OCI-LY3 (cell line): ENCODE measurements around the gene HSPBP1.
A peak's percentile ranks its signal among the peaks of the same experiment; 100 is the strongest.
"Not testable (repeated sequence)": the region's sequence is repeated elsewhere in the genome, so short reads cannot be mapped to it uniquely, and the experiment has no call there.

Experiments used
- H2AFZ ChIP-seq: fragments of 200-600, 300-600 bp; shearing (Covaris generic); 2 replicates; pipeline ENCODE4 v1.6.0; 2014; ENCODE audit warnings: antibody characterized with exemption, low read depth, low read length
- H3K27ac ChIP-seq: fragments of 200-600, 300-600 bp; sonication (generic); 2 replicates; pipeline ENCODE4 v1.5.1; 2014; ENCODE audit warnings: mild to moderate bottlenecking, low read length, moderate library complexity, mixed read lengths
- H3K27me3 ChIP-seq: fragments of 200-600, 300-600 bp; sonication (generic); 2 replicates; pipeline ENCODE4 v1.6.1; 2014; ENCODE audit warnings: low read depth, low read length, mixed read lengths
- H3K36me3 ChIP-seq: fragments of 200-600, 300-600 bp; sonication (generic); replicated peaks from 2 replicates; pipeline ENCODE3; 2014; ENCODE audit warnings: low read depth, low read length, mixed read lengths
- H3K4me1 ChIP-seq: fragments of 300-600, 200-600 bp; sonication (generic); 2 replicates; pipeline ENCODE4 v1.6.1; 2014; ENCODE audit warnings: low read length, mixed read lengths
- H3K4me2 ChIP-seq: fragments of 200-600, 300-600 bp; sonication (generic); 2 replicates; pipeline ENCODE4 v1.6.1; 2014; ENCODE audit warnings: low read length, mixed read lengths
- H3K4me3 ChIP-seq: fragments of 300-600, 200-600 bp; sonication (generic); 2 replicates; pipeline ENCODE4 v1.5.1; 2014; ENCODE audit warnings: antibody characterized with exemption, mild to moderate bottlenecking, low read length, moderate library complexity
- H3K79me2 ChIP-seq: fragments of 300-600, 200-600 bp; shearing (Covaris generic); 2 replicates; pipeline ENCODE4 v1.6.1; 2014; ENCODE audit warnings: mild to moderate bottlenecking, low read length, mixed read lengths
- H3K9ac ChIP-seq: fragments of 300-600, 200-600 bp; shearing (Covaris generic); 2 replicates; pipeline ENCODE4 v1.6.0; 2014; ENCODE audit warnings: mild to moderate bottlenecking, low read length, moderate library complexity
- H3K9me3 ChIP-seq: fragments of 200-600, 300-600 bp; shearing (Covaris generic); 2 replicates; pipeline ENCODE4 v1.6.1; 2014; ENCODE audit warnings: low read length, mixed read lengths; ENCODE audit not compliant: insufficient read depth
- H4K20me1 ChIP-seq: fragments of 200-600, 300-600 bp; sonication (generic); 2 replicates; pipeline ENCODE4 v1.6.1; 2016; ENCODE audit warnings: low read length, mixed read lengths; ENCODE audit not compliant: insufficient read depth
- CTCF ChIP-seq: fragments of 200-600, 300-600 bp; sonication (generic); IDR thresholded peaks from 2 replicates; pipeline ENCODE4 v1.5.1; 2014; ENCODE audit warnings: antibody characterized with exemption, low read length, low read depth
- EZH2phosphoT487 ChIP-seq: fragments of 200-600 bp; shearing (Covaris generic); IDR thresholded peaks from 2 replicates; pipeline ENCODE4 v1.6.1; 2018; ENCODE audit warnings: antibody characterized with exemption, mixed run types, low read depth

Gene HSPBP1

GRCh38 chr19:55279770-55280643 lies at the start of gene HSPBP1:
Gene HSPBP1, minus strand, starts transcription at chr19:55280110. Its CDS starts 502 bp downstream, at chr19:55279608.
- Histone ChIP-seq H3K36me3 (peaks cover 15% of the 10 kb centered on the region), H3K9me3 (no peaks in the 10 kb centered on the region), H3K4me3 (peak within 1 kb of the TSS; percentile 87), H3K79me2 (peaks cover 22% of the 10 kb centered on the region), H3K9ac (peak within 1 kb of the TSS; percentile 63), H3K27me3 (no peaks in the 10 kb centered on the region), H3K4me1 (peaks cover 51% of the 10 kb centered on the region), H2AFZ (peak within 1 kb of the TSS; percentile 76), H4K20me1 (no peaks in the 10 kb centered on the region), H3K4me2 (peak within 1 kb of the TSS; percentile 90), H3K27ac (peak within 1 kb of the TSS; percentile 57)
- TF ChIP-seq CTCF (no peak), EZH2phosphoT487 (no peak)

- H3K36me3 ChIP-seq, H3K27me3 ChIP-seq, H3K9ac ChIP-seq, H3K79me2 ChIP-seq, H3K27ac ChIP-seq, H2AFZ ChIP-seq, H4K20me1 ChIP-seq, H3K9me3 ChIP-seq, H3K4me3 ChIP-seq, H3K4me1 ChIP-seq, H3K4me2 ChIP-seq: not testable (repeated sequence)
Observed at GRCh38 chr19:55328774-55329318, 48.9 kb upstream of the HSPBP1 start.

GRCh38 chr19:55325172-55325571 lies 45.3 kb upstream of the HSPBP1 start, which contains the start of gene TMEM150B:
Gene TMEM150B, minus strand, starts transcription at chr19:55325341. Its CDS starts 4,305 bp downstream, at chr19:55321036.
- no peaks in the 10 kb centered on the region for H4K20me1 ChIP-seq
- no peak within 1 kb of the TSS for H3K27ac ChIP-seq
- no peaks in the 10 kb centered on the region for H3K79me2 ChIP-seq
- H3K4me1 ChIP-seq = peaks cover 6% of the 10 kb centered on the region; the same call in 1 of the 2 replicates
- H2AFZ ChIP-seq = peak within 1 kb of the TSS; percentile 67; the same call in 1 of the 2 replicates
- no peak within 1 kb of the TSS for H3K4me2 ChIP-seq
- no peaks in the 10 kb centered on the region for H3K9me3 ChIP-seq
- H3K9ac ChIP-seq = no peak within 1 kb of the TSS
- H3K4me3 ChIP-seq = no peak within 1 kb of the TSS
- no peak for TF ChIP-seq EZH2phosphoT487
- no peak for TF ChIP-seq CTCF
- H3K36me3 ChIP-seq = no peaks in the 10 kb centered on the region
- no peaks in the 10 kb centered on the region for H3K27me3 ChIP-seq

GRCh38 chr19:55324662-55325061 lies 44.8 kb upstream of the HSPBP1 start:
- H4K20me1 ChIP-seq = no peaks in the 10 kb centered on the region
- peaks cover 6% of the 10 kb centered on the region; the same call in 1 of the 2 replicates for H3K4me1 ChIP-seq
- no peaks in the 10 kb centered on the region for H3K9me3 ChIP-seq
- H3K27ac ChIP-seq = no peak overlapping the region
- H3K4me3 ChIP-seq = no peak overlapping the region
- H3K79me2 ChIP-seq = no peaks in the 10 kb centered on the region
- H3K27me3 ChIP-seq = no peaks in the 10 kb centered on the region
- no peak overlapping the region for H2AFZ ChIP-seq
- H3K36me3 ChIP-seq = no peaks in the 10 kb centered on the region
- no peak overlapping the region for H3K9ac ChIP-seq
- TF ChIP-seq EZH2phosphoT487 (no peak), CTCF (no peak)
- no peak overlapping the region for H3K4me2 ChIP-seq
